Daoy (cell line): ENCODE results near the gene METTL4. TPM values are rescaled to one million over a fixed set of nuclear protein-coding genes. Genes with fewer than 3 reads are reported as not detected.
"Not testable (repeated sequence)": the region's sequence is repeated elsewhere in the genome, so short reads cannot be mapped to it uniquely, and the experiment has no call there.

Source experiments
- DNase-seq: peaks from one replicate; pipeline ENCODE4 v3.0.0-alpha.2; 2015; ENCODE audit warnings: low read depth
- total RNA-seq: library from RNA; depleted of rRNA; stranded (reverse); fragments of >200 nt; shearing (Covaris generic); gene quantifications from 2 replicates; pipeline ENCODE4 v1.2.3, GENCODE V29; 2014

Gene METTL4
- total RNA-seq, 1 experiment from 2014 or later, result 5.3 TPM

DNA sequence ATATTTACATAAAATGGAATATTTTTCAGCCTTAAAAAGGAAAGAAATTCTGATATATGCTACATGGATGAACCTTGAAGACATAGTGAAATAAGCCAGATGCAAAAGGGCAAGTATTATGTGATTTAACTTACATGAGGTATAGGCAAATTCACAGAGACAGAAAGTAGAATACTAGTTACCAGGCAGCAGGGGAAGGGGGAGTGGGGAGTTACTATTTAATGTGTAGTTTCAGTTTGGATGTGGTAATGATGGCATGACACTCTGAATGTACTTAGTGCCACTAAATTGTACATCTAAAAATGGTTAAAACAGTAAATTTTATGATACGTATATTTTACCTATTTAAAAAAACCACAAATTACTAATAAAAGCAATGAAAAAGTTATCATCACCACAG, 12.1 kb downstream of the METTL4 start:
- no peak for DNase-seq

DNA sequence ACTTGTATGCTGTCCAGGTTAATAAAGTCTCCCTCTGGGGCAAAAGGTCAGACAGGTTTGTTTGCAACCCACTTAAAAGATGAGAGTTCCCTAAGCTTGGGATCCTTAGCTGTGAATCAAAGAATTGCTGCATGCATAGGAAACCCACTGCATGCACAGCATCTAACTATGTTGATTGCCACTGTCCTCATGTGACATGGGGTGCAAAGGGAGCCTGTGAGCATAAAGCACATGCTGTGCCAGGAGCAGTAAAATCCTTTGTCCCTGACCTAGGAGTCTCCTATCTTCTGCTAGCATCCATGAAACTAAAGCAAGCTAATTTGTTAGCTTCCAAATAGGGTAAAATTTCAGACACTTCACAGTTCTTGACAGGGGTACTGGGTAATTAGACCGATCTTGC, 13.8 kb downstream of the METTL4 start:
- DNase-seq, result no peak

GRCh38 chr18:2555895-2556294, 15.4 kb downstream of the METTL4 start:
- DNase-seq, result no peak

- no peak for DNase-seq
Observed at GRCh38 chr18:2554696-2555095, 16.6 kb downstream of the METTL4 start.

DNA sequence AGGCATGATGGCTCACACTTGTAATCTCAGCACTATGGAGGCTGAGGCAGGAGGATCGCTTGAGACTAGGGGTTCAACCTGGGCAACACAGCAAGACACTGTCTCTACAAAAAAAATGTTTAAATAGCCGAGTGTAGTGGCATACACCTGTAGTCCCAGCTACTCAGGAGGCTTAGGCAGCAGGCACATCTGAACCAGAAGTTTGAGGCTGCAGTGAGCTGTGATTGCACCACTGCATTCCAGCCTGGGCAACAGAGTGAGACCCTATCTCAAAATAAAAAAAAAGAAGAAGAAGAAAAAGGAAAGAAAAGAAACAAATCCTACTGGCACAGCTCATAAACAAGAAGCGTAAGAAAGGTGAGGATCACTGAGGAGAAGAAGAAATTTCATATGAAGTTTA, 19.9 kb downstream of the METTL4 start:
- no peak for DNase-seq

GRCh38 chr18:2549462-2549861, 21.8 kb downstream of the METTL4 start:
- no peak for DNase-seq

- peak; percentile 7 for DNase-seq
Observed at GRCh38 chr18:2547477-2548087, 23.7 kb downstream of the METTL4 start.

GRCh38 chr18:2545155-2545554, 26.1 kb downstream of the METTL4 start:
- DNase-seq, result no peak

- DNase-seq, result peak; percentile 1
Observed at GRCh38 chr18:2541925-2542563, 29.3 kb downstream of the METTL4 start.

- DNase-seq, result no peak
Observed at GRCh38 chr18:2540575-2540974, 30.7 kb downstream of the METTL4 start.

DNA sequence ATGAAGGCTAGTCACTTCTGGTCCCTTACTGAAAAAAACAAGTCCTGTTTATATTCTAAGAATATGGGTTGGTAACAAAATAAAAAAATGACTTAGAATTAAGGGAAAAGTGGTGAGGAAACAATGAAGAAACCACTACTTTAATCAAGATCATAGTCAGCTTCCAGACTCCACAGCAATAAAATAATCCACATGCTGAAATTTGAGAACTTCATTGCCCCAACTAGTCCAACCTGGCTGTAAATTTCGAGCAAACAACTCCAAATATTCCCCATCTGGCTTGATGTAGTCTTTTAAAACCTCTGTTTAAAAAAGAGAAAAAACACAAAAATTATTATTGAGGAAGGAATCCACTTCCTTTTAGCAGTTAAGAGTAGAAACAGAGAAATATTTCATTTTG, 32.5 kb downstream of the METTL4 start:
- no peak for DNase-seq

DNA sequence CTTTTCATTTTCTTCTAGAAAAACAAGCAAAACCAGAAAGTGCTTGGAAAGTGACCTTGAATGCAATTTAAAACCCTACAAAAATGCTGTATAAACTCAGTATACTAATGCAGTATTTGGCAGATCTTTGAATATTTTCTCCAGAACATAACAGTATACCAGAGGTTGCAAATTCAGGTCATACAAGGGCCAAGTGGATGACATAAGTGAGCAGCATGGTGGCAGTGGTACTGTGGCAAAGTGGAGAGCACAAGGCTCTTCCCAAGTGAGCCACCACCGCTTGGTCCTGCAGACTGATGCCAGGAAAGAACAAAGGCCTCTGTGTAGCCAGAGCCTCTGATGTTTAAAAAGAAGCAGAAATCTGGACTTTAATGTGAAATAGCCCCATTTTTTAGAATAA, 33.1 kb downstream of the METTL4 start:
- DNase-seq, result no peak

DNA sequence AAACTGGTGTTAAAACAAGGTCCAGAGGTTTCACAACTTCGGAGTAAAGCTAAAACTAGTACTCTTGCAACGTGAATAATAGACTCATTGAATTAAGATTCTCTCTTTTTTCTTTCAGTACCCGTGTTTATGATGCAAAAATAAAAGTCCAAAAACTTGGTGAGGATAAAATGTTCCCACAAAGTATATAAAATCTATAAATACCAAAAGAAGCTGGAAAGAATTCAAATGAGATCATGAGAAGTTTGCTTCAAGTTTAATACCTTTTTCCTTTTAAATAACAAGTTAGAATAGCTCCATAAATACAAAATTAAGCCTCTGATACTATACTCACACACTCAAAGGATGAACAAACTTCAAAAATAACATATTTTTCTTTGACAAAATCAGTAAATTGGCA, 34.0 kb downstream of the METTL4 start:
- no peak for DNase-seq

DNA sequence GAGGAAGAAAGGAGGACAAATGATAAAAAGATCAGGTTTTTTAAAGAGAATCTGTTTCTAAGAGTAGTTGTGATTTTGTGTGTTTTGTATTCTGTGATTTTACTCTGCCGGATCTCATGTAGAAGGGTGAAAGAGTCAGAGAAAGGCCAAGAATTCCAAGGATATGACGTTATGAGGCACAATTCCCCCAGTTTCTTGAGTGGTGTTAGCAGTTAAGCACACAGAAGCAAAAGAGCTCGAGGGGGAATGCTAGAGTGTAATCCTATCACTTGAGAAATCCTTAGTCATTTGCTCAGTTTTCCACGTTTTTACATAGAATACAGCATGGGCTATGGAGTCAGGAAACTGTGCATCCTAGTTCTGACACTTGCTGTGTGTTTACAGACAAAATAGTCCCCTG, 34.8 kb downstream of the METTL4 start:
- DNase-seq, result no peak

- no peak for DNase-seq
Observed at GRCh38 chr18:2536063-2536462, 35.2 kb downstream of the METTL4 start.

DNA sequence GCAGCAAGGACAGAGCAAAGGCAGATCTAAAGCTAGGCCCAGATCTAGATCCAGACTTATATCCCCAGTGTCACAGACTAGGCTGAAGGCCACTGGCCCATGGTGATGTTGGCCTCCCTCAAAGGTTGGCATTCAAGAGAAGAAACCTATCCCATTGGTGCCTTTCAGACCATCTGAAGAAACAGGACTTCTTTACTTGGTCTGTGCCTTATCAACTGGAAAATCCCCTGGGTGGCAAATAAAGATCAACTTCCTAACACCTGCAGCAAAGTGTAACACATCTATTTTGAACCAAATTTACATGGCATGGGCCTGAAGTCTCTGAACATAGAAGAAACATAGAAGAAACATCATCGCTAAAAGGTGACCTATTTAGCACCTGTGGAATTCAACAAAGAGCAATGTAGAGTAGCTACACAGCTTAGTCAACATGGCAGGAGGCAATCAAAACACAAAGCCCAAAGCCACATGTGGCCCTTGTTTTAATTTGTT, 35.8 kb downstream of the METTL4 start:
- no peak for DNase-seq

GRCh38 chr18:2534906-2535305, 36.4 kb downstream of the METTL4 start:
- no peak for DNase-seq

GRCh38 chr18:2532797-2533196, 38.5 kb downstream of the METTL4 start:
- DNase-seq, result no peak

- DNase-seq, result no peak
Observed at GRCh38 chr18:2531751-2532150, 39.6 kb downstream of the METTL4 start.

- peak; percentile 55 for DNase-seq
Observed at GRCh38 chr18:2529154-2529553, 42.2 kb downstream of the METTL4 start.

- no peak for DNase-seq
Observed at GRCh38 chr18:2526329-2526728, 45.0 kb downstream of the METTL4 start.

GRCh38 chr18:2524794-2525198, 46.5 kb downstream of the METTL4 start:
- DNase-seq, result not testable (repeated sequence)

- DNase-seq, result no peak
Observed at GRCh38 chr18:2522112-2522511, 49.2 kb downstream of the METTL4 start.

GRCh38 chr18:2518473-2518872, 52.8 kb downstream of the METTL4 start:
- DNase-seq, result no peak
